ENCODE results near the gene F13A1. TPM values are rescaled to one million over a fixed set of nuclear protein-coding genes. Genes with fewer than 3 reads are reported as not detected.

F13A1 gene
- total and polyA plus RNA-seq, 2 of the 13 experiments (the other 11 are each of a cell fraction or from before 2014, with no cell fraction given), result not detected

GRCh38 chr6:6346427-6347023 is 26.1 kb upstream of the F13A1 start (continued):
- TF ChIP-seq, protein P1, sequence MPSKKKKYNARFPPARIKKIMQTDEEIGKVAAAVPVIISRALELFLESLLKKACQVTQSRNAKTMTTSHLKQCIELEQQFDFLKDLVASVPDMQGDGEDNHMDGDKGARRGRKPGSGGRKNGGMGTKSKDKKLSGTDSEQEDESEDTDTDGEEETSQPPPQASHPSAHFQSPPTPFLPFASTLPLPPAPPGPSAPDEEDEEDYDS (CRISPR knock-in tag; IDR thresholded peaks at IDR 0.05), result no peak
- TF ChIP-seq ZNF674 (CRISPR knock-in tag; IDR thresholded peaks at IDR 0.05; ENCODE audit: low read depth) (no peak), ELF1 (CRISPR knock-in tag; IDR thresholded peaks at IDR 0.05) (no peak), ZNF792 (CRISPR knock-in tag; IDR thresholded peaks at IDR 0.05) (no peak), SOX5 (CRISPR knock-in tag; IDR thresholded peaks at IDR 0.05; ENCODE audit: borderline replicate concordance) (no peak), NCOA2 (CRISPR knock-in tag; IDR thresholded peaks at IDR 0.05) (no peak), DNMT1 (CRISPR knock-in tag; IDR thresholded peaks at IDR 0.05) (no peak), THRA (CRISPR knock-in tag; IDR thresholded peaks at IDR 0.05; ENCODE audit: borderline replicate concordance) (no peak), THAP8 (CRISPR knock-in tag; IDR thresholded peaks at IDR 0.05; ENCODE audit: borderline replicate concordance) (no peak), ZBTB3 (CRISPR knock-in tag; IDR thresholded peaks at IDR 0.05; ENCODE audit: borderline replicate concordance, low read depth) (no peak), NFIB (CRISPR knock-in tag; IDR thresholded peaks at IDR 0.05; ENCODE audit: borderline replicate concordance) (no peak)
- TF ChIP-seq, protein P2, sequence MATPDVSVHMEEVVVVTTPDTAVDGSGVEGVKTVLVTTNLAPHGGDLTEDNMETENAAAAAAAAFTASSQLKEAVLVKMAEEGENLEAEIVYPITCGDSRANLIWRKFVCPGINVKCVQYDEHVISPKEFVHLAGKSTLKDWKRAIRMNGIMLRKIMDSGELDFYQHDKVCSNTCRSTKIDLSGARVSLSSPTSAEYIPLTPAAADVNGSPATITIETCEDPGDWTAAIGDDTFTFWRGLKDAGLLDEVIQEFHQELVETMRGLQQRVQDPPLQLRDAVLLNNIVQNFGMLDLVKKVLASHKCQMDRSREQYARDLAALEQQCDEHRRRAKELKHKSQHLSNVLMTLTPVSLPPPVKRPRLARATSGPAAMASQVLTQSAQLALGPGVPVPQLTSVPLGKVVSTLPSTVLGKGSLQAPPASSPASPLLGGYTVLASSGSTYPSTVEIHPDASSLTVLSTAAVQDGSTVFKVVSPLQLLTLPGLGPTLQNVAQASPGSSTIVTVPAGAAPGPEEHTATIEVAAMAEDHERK (CRISPR knock-in tag; IDR thresholded peaks at IDR 0.05; ENCODE audit: low read depth), result no peak
- TF ChIP-seq, protein P3, sequence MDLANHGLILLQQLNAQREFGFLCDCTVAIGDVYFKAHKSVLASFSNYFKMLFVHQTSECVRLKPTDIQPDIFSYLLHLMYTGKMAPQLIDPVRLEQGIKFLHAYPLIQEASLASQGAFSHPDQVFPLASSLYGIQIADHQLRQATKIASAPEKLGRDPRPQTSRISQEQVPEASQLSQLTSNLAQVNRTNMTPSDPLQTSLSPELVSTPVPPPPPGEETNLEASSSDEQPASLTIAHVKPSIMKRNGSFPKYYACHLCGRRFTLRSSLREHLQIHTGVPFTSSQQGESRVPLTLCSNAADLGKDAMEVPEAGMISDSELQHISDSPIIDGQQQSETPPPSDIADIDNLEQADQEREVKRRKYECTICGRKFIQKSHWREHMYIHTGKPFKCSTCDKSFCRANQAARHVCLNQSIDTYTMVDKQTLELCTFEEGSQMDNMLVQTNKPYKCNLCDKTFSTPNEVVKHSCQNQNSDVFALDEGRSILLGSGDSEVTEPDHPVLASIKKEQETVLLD (CRISPR knock-in tag; IDR thresholded peaks at IDR 0.05; ENCODE audit: low read depth), result no peak
- TF ChIP-seq, protein P4, sequence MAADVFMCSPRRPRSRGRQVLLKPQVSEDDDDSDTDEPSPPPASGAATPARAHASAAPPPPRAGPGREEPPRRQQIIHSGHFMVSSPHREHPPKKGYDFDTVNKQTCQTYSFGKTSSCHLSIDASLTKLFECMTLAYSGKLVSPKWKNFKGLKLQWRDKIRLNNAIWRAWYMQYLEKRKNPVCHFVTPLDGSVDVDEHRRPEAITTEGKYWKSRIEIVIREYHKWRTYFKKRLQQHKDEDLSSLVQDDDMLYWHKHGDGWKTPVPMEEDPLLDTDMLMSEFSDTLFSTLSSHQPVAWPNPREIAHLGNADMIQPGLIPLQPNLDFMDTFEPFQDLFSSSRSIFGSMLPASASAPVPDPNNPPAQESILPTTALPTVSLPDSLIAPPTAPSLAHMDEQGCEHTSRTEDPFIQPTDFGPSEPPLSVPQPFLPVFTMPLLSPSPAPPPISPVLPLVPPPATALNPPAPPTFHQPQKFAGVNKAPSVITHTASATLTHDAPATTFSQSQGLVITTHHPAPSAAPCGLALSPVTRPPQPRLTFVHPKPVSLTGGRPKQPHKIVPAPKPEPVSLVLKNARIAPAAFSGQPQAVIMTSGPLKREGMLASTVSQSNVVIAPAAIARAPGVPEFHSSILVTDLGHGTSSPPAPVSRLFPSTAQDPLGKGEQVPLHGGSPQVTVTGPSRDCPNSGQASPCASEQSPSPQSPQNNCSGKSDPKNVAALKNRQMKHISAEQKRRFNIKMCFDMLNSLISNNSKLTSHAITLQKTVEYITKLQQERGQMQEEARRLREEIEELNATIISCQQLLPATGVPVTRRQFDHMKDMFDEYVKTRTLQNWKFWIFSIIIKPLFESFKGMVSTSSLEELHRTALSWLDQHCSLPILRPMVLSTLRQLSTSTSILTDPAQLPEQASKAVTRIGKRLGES (CRISPR knock-in tag; IDR thresholded peaks at IDR 0.05; ENCODE audit: borderline replicate concordance), result no peak

Data from HepG2 (cell line).